Brain microvascular endothelial cell (primary cell): Measurements from ENCODE around the gene ADGB.

Experiments used
- DNase-seq: peaks from one replicate; pipeline ENCODE4 v3.0.0-alpha.2; 2020
- H3K27ac ChIP-seq: fragments of 250-450 bp; sonication (Bioruptor Pico); 2 replicates; pipeline ENCODE4 v1.5.1; 2020; ENCODE audit warnings: mild to moderate bottlenecking, moderate library complexity
- H3K27me3 ChIP-seq: fragments of 250-450 bp; sonication (Bioruptor Pico); replicated peaks from 2 replicates; pipeline ENCODE4 v1.5.1; 2020; ENCODE audit warnings: mild to moderate bottlenecking
- H3K36me3 ChIP-seq: fragments of 250-450 bp; sonication (Bioruptor Pico); replicated peaks from 2 replicates; pipeline ENCODE4 v1.5.1; 2020; ENCODE audit warnings: mild to moderate bottlenecking
- H3K4me3 ChIP-seq: 2 replicates; pipeline ENCODE4 v1.5.1; 2011; ENCODE audit warnings: low read depth, mild to moderate bottlenecking, control low read depth, low read length, moderate library complexity
- in situ Hi-C: cut with HindIII; loops from 2 replicates; pipeline ENCODE4 v1.10.0; 2017; ENCODE audit warnings: low sequenced_read_pairs, low pct_ligation_motif_present
- TF ChIP-seq, protein P1 (sequence below): IDR thresholded peaks from 2 replicates; pipeline ENCODE4 v1.5.1; 2011; ENCODE audit warnings: low read depth, mild to moderate bottlenecking, moderate library complexity, low read length, control low read depth, inconsistent platforms; ENCODE audit errors: missing control alignments

The ADGB gene

GRCh38 chr6:146693342-146693741, 94.6 kb downstream of the ADGB start:
- TF ChIP-seq, protein P1, sequence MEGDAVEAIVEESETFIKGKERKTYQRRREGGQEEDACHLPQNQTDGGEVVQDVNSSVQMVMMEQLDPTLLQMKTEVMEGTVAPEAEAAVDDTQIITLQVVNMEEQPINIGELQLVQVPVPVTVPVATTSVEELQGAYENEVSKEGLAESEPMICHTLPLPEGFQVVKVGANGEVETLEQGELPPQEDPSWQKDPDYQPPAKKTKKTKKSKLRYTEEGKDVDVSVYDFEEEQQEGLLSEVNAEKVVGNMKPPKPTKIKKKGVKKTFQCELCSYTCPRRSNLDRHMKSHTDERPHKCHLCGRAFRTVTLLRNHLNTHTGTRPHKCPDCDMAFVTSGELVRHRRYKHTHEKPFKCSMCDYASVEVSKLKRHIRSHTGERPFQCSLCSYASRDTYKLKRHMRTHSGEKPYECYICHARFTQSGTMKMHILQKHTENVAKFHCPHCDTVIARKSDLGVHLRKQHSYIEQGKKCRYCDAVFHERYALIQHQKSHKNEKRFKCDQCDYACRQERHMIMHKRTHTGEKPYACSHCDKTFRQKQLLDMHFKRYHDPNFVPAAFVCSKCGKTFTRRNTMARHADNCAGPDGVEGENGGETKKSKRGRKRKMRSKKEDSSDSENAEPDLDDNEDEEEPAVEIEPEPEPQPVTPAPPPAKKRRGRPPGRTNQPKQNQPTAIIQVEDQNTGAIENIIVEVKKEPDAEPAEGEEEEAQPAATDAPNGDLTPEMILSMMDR, result no peak
- no peak for DNase-seq
- no peak overlapping the region for H3K4me3 ChIP-seq
- no peak overlapping the region for H3K27ac ChIP-seq
- in situ Hi-C loops, result no loop called here
- H3K27me3 ChIP-seq, result no peaks in the 10 kb centered on the region
- H3K36me3 ChIP-seq, result no peaks in the 10 kb centered on the region

DNA sequence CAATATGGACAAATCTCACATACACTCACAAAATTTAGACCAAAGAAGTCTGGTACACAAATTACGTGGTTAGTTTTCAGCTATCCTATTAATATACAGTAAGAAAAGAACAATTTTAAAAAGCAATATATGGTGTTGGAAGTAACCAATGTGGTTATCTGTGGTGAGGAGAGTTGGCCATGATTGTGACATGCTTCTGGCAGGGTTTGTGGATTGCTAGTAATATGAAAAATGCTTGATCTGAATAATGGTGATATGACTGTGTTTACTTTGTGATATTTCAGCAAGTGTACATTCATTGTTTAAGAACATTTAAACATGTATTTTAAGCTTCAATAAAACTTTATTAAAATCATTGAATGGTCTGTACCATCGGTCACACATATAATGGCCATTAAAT, 99.1 kb downstream of the ADGB start:
- in situ Hi-C loops, result no loop called here
- no peak for DNase-seq
- no peaks in the 10 kb centered on the region for H3K36me3 ChIP-seq

DNA sequence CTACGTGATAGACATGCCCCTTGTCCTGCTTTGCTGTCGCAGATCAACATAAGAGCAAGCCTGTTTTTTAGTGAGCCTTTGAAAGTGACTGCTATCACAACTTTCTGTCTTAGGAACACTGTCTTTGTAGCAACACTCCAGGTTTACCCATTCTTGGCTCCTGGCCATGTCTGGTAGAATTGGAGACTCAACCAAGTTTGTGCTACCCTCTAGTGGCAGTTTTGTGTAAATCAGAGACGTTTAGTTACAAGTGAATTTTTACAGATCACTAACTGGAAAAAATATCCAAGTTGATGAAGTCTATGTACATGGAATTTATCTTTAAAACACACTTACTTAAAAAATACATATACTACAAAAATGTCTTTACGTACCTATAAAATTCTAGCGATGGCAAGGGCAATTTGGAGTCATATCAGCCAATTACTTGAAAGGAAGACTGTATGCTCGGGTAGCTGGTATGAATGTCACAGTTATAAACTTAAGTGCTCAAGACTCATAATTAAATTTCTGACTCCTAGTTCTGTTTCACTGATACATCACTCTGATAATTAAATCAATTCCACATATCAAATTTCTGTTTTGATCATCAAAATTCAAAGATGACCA, 101.4 kb downstream of the ADGB start:
- peak; percentile 79 for DNase-seq
- in situ Hi-C loops, result no loop called here
- Histone ChIP-seq H3K27me3 (no peaks in the 10 kb centered on the region), H3K36me3 (no peaks in the 10 kb centered on the region), H3K27ac (no peak overlapping the region), H3K4me3 (no peak overlapping the region)
- TF ChIP-seq, protein P1, result peak; percentile 68

More for the DNA sequence above, 99.1 kb downstream of the ADGB start:
- TF ChIP-seq, protein P1, result no peak
- Histone ChIP-seq H3K27ac (no peak overlapping the region), H3K27me3 (no peaks in the 10 kb centered on the region), H3K4me3 (no peak overlapping the region)

DNA sequence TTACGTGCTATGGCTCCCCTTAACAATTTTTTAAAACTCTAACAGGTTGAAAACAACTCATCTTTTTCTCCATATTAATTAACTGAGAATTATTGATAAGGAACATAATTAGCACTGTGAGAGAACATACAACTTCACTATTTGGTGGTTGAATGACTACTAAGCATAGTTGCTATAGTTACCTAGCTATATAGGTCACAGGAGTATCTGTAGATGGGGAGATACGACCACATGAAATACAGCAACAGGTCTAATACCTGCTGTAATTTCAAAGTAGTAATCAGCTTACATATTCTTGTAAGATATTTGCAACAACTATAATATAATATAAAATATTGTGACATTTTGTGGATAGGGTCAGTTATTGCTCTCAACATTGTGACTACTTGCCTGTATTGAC, 102.9 kb downstream of the ADGB start:
- no peak overlapping the region for H3K4me3 ChIP-seq
- no peak overlapping the region for H3K27ac ChIP-seq
- TF ChIP-seq, protein P1, result no peak
- in situ Hi-C loops, result no loop called here
- no peak for DNase-seq
- H3K27me3 ChIP-seq, result no peaks in the 10 kb centered on the region
- no peaks in the 10 kb centered on the region for H3K36me3 ChIP-seq

DNA sequence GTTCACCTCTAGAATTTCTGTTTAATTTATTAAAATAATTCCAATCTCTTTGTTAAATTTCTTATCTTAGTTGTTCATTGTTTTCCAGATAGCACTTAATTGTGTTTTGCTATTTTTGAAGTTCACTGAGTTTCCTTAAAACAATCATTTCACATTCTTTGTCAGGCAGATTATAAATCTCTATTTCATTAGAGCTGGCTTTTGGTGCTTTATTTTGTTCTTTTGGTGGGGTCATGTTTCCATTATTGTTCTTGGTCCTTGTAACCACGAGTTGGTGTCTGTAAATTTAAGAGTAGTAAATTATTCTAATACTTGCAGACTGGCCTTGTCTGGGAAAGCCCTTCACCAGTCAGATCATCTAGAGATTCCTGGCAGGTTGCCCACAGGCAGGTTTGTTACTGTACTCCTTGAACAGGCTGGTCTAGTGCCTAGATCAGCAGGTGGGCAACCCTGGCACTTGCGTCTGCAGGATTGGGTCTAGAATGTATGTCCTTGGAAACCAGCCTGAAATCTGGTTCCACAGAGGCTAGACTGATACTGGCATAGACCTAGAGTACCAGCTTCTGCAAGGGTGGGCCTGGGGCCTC, 110.4 kb downstream of the ADGB start:
- Histone ChIP-seq H3K27me3 (no peaks in the 10 kb centered on the region), H3K4me3 (no peak overlapping the region), H3K27ac (no peak overlapping the region), H3K36me3 (no peaks in the 10 kb centered on the region)
- TF ChIP-seq, protein P1, result no peak
- DNase-seq, result no peak
- in situ Hi-C loops, result no loop called here

GRCh38 chr6:146719387-146719786, 120.6 kb downstream of the ADGB start:
- TF ChIP-seq, protein P1, result no peak
- no peak overlapping the region for H3K27ac ChIP-seq
- in situ Hi-C loops, result no loop called here
- H3K27me3 ChIP-seq, result no peaks in the 10 kb centered on the region
- no peak for DNase-seq
- no peak overlapping the region for H3K4me3 ChIP-seq
- H3K36me3 ChIP-seq, result no peaks in the 10 kb centered on the region
